Ovary (tissue), 9 donors: ENCODE data around the gene GOT1. TPM values are rescaled to one million over a fixed set of nuclear protein-coding genes. Genes with fewer than 3 reads are reported as not detected.

ENCODE experiments used
- DNase-seq, 5 donors: peaks; one replicate each; pipeline ENCODE4 v3.0.0-alpha.2; 2019 to 2020
- H3K27ac ChIP-seq, 2 donors: fragments of 200-600 bp; one replicate each; pipeline versions ENCODE4 v1.5.1 to v1.8.0; 2019 to 2022
- H3K27me3 ChIP-seq: fragments of 200-600 bp; one replicate; pipeline ENCODE4 v1.8.0; 2022
- H3K36me3 ChIP-seq: fragments of 200-600 bp; sonication (generic); one replicate; pipeline ENCODE4 v1.5.1; 2019
- H3K4me1 ChIP-seq: one replicate; pipeline ENCODE4 v1.8.1; 2013; ENCODE audit warnings: mild to moderate bottlenecking, moderate library complexity; ENCODE audit not compliant: insufficient read depth
- H3K4me3 ChIP-seq: fragments of 200-600 bp; sonication (generic); one replicate; pipeline ENCODE4 v1.5.1; 2017
- H3K9me3 ChIP-seq, 2 donors: fragments of 200-600 bp in 1 of 2; sonication (generic) in 1 of 2; one replicate each; pipeline versions ENCODE4 v1.5.1 to v1.8.1; 2013 to 2019; ENCODE audit warnings: mild to moderate bottlenecking in 1 of 2, moderate library complexity in 1 of 2
- EP300 ChIP-seq: sonication (generic); formaldehyde crosslinking; IDR thresholded peaks from one replicate; pipeline ENCODE4 v1.6.1; 2017; ENCODE audit warnings: antibody characterized with exemption
- POLR2A ChIP-seq: fragments of 450-650 bp; IDR thresholded peaks from one replicate; pipeline ENCODE4 v1.6.1; 2017; ENCODE audit warnings: antibody characterized with exemption, mild to moderate bottlenecking, moderate library complexity
- WGBS, 3 donors: extraction: QIAGEN DNeasy Blood & Tissue Kit in 1 of 3; methylation state at CpG; one replicate each; pipeline versions ENCODE4 v1.1.5 to v1.1.7; 2013 to 2017; 5-methylcytosine and 5-hydroxymethylcytosine counted together
- intact Hi-C, 4 donors: fragments of 100-400 bp; cut with DNase I; formaldehyde crosslinking; loops; one replicate each; pipeline versions ENCODE4 v1.11.0 to v1.15.1; 2022 to 2023
- polyA plus RNA-seq, 2 donors: library from polyadenylated mRNA; stranded (reverse); fragments of 200-250 nt in 1 of 2; fragments of 350-450 nt in 1 of 2; fragmentation: Illumina TruSeq in 1 of 2; extraction: RNeasy Lipid Tissue Mini Kit (QIAGEN cat#74804) in 1 of 2; gene quantifications; one replicate each; pipeline ENCODE4 v1.2.3, GENCODE V29; 2013 to 2014
- total RNA-seq, 7 donors: library from RNA; depleted of rRNA in 2 of 7; stranded (reverse); fragments of >200 nt in 2 of 7; fragmentation: NEBNext Ultra II Directional in 3 of 7; extraction: Animal tissue kit (Norgen Biotek cat#: 25700) in 3 of 7; gene quantifications; one replicate each; pipeline versions ENCODE4 v1.1.0 to v1.2.4, GENCODE V29; 2016 to 2023
- TF ChIP-seq, protein P1 (sequence below), 3 donors: fragments of 450-650 bp in 2 of 3; fragments of 200-600 bp in 1 of 3; IDR thresholded peaks; one replicate each; pipeline versions ENCODE4 v1.5.1 to v1.8.0; 2016 to 2022; ENCODE audit warnings: antibody characterized with exemption in 3 of 3, mild to moderate bottlenecking in 1 of 3
- donor health status: DM: no; HTN: no; CAD: no; lungs with moderate emphysema.
- donor health status: DM: no; HTN: no; CAD: no.
- donor health status: Bipolar disorder and iron deficiency.
- donor health status: DM: yes; HTN: yes; CAD: no.
- donor health status: DM: no; HTN: no; CAD: no.
- donor health status: DM: yes; HTN: yes; CAD: no.

The GOT1 gene
- total and polyA plus RNA-seq, 9 donors: 12.5 to 80.4 (median 18.2) TPM

DNA sequence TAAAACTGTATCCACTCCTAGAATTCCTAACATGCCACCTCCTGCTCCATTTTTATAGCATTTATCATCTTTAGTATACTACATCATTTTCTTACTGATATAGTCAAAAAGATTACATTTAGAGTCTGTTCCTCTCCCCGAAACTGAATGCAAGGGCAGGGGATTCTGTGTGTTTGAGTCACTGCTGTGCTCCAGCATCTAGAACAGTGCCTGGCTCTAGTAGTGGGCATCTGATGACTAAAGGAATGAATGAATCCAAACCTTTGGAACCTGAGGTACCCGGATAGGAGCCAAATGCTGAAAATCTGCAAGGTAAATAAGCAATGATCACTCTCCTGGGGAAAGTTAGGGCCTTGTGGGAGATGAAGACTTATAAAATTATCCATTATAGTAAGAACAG lies 18.9 kb downstream of the GOT1 start:
- 87 to 95% (median 94%) methylated on average over 2 of the region's 2 CpGs for WGBS, 3 donors
- H3K27me3 ChIP-seq: no peaks in the 10 kb centered on the region
- intact Hi-C loops: no loop called here
- no peak overlapping the region for H3K27ac ChIP-seq
- no peaks in the 10 kb centered on the region for H3K9me3 ChIP-seq
- H3K4me1 ChIP-seq: no peaks in the 10 kb centered on the region
- TF ChIP-seq, protein P1, sequence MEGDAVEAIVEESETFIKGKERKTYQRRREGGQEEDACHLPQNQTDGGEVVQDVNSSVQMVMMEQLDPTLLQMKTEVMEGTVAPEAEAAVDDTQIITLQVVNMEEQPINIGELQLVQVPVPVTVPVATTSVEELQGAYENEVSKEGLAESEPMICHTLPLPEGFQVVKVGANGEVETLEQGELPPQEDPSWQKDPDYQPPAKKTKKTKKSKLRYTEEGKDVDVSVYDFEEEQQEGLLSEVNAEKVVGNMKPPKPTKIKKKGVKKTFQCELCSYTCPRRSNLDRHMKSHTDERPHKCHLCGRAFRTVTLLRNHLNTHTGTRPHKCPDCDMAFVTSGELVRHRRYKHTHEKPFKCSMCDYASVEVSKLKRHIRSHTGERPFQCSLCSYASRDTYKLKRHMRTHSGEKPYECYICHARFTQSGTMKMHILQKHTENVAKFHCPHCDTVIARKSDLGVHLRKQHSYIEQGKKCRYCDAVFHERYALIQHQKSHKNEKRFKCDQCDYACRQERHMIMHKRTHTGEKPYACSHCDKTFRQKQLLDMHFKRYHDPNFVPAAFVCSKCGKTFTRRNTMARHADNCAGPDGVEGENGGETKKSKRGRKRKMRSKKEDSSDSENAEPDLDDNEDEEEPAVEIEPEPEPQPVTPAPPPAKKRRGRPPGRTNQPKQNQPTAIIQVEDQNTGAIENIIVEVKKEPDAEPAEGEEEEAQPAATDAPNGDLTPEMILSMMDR (IDR thresholded peaks at IDR 0.05): no peak
- TF ChIP-seq POLR2A (no peak), EP300 (no peak)
- no peak overlapping the region for H3K4me3 ChIP-seq
- DNase-seq: no peak
- H3K36me3 ChIP-seq: no peaks in the 10 kb centered on the region

DNA sequence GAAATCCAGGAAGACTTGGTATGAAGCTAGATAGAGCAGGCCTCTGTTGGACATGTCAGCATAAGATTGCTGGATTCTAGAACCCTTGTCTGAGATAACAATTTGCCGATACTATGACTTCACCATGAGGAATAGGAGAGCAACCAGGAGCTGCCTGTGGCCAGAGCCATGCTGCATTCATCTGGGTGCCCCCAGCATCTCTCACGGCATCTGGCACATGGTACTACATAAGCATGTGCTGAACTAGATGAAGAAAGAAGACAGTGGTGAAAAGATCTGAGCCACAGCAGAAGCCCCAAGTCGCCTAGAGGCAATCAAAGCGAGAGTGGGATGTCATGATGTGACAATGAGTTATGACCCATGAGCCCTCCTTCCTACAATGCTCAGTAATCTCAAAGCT lies 19.5 kb downstream of the GOT1 start:
- no peak overlapping the region for H3K4me3 ChIP-seq
- H3K36me3 ChIP-seq: no peaks in the 10 kb centered on the region
- H3K9me3 ChIP-seq: no peaks in the 10 kb centered on the region
- DNase-seq: no peak
- no peaks in the 10 kb centered on the region for H3K4me1 ChIP-seq
- no peak overlapping the region for H3K27ac ChIP-seq
- TF ChIP-seq, protein P1 (IDR thresholded peaks at IDR 0.05): no peak
- TF ChIP-seq EP300 (no peak), POLR2A (no peak)
- 88 to 93% (median 89%) methylated on average over 4 of the region's 4 CpGs for WGBS, 3 donors
- H3K27me3 ChIP-seq: no peaks in the 10 kb centered on the region
- intact Hi-C loops: no loop called here

DNA sequence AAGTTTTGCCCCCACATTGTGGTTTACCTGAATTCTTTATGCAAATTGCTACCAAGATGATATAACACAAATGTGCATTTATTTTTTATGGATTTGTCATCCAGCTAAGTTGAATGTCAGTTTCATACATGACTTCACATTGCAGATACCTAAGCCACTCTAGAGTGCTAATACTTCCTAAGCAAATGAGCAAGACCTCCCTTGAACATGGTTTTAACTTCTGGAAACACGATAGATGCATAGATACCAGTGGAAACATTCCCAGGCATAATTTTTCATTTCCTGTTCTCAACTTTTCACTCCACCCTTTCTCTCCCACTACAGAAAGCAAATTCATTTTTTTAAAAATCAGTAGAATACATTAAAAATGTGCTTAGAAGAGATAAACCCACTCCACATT lies 20.3 kb downstream of the GOT1 start:
- no peak for DNase-seq

DNA sequence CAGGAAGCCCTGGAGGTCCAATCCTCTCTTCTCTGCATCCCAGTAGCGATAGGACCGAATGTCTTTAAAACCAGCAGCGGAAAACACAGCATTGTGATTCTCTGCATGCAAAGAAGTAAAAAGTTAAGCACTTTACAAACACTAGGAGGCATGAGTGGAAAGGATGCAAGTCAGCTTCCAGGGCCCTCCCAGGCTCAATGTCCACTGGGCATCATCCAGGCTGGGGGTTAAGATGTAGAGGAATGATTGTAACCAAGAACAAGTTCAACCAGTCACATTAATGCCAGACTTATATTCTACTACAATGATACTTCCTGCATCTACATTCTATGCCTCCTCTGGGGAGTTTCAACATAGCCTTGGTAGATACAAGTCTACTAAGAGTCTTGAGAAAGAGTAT lies 24.3 kb downstream of the GOT1 start:
- no peak for DNase-seq
- Histone ChIP-seq H3K27me3 (no peaks in the 10 kb centered on the region), H3K4me1 (no peaks in the 10 kb centered on the region), H3K36me3 (no peaks in the 10 kb centered on the region), H3K27ac (no peak overlapping the region), H3K4me3 (no peak overlapping the region), H3K9me3 (no peaks in the 10 kb centered on the region)
- WGBS, 3 donors: 98 to 99% (median 98%) methylated on average over 3 of the region's 3 CpGs
- intact Hi-C loops: no loop called here
- TF ChIP-seq POLR2A (no peak), EP300 (no peak)
- TF ChIP-seq, protein P1 (IDR thresholded peaks at IDR 0.05): no peak

More for the DNA sequence above, 20.3 kb downstream of the GOT1 start:
- Histone ChIP-seq H3K27ac (no peak overlapping the region), H3K4me3 (no peak overlapping the region), H3K27me3 (no peaks in the 10 kb centered on the region), H3K4me1 (no peaks in the 10 kb centered on the region), H3K36me3 (no peaks in the 10 kb centered on the region), H3K9me3 (no peaks in the 10 kb centered on the region)
- no peak for TF ChIP-seq EP300
- TF ChIP-seq POLR2A: no peak
- TF ChIP-seq, protein P1 (IDR thresholded peaks at IDR 0.05): no peak
- 35 to 36% (median 35%) methylated on average over 1 of the region's 1 CpG for WGBS, 3 donors
- intact Hi-C loops: no loop called here

DNA sequence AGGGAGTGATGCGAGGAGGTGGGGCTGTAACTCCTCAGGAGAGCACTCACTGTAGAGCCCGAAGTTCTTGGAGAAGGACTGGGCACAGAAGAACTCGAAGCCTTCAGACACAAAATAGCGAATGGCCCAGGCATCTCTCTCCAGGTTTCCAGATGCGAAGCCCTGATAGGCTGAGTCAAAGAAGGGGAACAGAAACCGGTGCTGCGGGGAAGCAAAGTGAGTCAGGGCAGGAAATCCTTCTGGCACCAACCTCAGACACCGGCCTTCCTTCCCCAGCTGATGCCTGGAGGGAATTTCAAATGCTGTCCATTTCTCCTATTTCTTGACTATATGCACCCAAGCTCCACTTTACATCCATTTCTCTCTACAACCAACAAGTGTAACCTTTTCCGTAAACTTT lies 26.8 kb downstream of the GOT1 start:
- no peak for DNase-seq
- TF ChIP-seq EP300 (no peak), POLR2A (no peak)
- TF ChIP-seq, protein P1 (IDR thresholded peaks at IDR 0.05): no peak
- Histone ChIP-seq H3K27me3 (no peaks in the 10 kb centered on the region), H3K9me3 (no peaks in the 10 kb centered on the region), H3K4me1 (no peaks in the 10 kb centered on the region), H3K4me3 (no peak overlapping the region), H3K36me3 (no peaks in the 10 kb centered on the region), H3K27ac (no peak overlapping the region)
- intact Hi-C loops: no loop called here
- WGBS, 3 donors: 86 to 94% (median 90%) methylated on average over 9 of the region's 9 CpGs
